ENCODE data around the gene DLEC1.

DNA sequence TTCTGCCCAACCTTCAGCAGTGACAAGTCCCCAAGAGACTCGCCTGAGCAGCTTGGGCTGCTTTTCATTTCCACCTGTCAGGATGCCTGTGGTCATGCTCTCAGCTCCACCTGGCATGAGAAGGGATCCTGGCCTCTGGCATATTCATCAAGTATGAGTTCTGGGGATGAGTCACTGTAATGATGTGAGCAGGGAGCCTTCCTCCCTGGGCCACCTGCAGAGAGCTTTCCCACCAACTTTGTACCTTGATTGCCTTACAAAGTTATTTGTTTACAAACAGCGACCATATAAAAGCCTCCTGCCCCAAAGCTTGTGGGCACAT, 102.9 kb downstream of the DLEC1 start:
- TF ChIP-seq, protein P1, sequence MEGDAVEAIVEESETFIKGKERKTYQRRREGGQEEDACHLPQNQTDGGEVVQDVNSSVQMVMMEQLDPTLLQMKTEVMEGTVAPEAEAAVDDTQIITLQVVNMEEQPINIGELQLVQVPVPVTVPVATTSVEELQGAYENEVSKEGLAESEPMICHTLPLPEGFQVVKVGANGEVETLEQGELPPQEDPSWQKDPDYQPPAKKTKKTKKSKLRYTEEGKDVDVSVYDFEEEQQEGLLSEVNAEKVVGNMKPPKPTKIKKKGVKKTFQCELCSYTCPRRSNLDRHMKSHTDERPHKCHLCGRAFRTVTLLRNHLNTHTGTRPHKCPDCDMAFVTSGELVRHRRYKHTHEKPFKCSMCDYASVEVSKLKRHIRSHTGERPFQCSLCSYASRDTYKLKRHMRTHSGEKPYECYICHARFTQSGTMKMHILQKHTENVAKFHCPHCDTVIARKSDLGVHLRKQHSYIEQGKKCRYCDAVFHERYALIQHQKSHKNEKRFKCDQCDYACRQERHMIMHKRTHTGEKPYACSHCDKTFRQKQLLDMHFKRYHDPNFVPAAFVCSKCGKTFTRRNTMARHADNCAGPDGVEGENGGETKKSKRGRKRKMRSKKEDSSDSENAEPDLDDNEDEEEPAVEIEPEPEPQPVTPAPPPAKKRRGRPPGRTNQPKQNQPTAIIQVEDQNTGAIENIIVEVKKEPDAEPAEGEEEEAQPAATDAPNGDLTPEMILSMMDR (IDR thresholded peaks at IDR 0.05): no peak
- TF ChIP-seq POLR2AphosphoS5 (IDR thresholded peaks at IDR 0.05): no peak
- no peak for TF ChIP-seq EP300 (IDR thresholded peaks at IDR 0.05)

Measured in esophagus muscularis mucosa (tissue), 4 donors.